NT2/D1 (cell line): ENCODE measurements around the gene OR2T10.

Experiments
- SUZ12 ChIP-seq: IDR thresholded peaks from 2 replicates; pipeline ENCODE4 v1.6.1; 2011; ENCODE audit not compliant: insufficient read length, insufficient read depth; ENCODE audit errors: extremely low read depth
- ZNF274 ChIP-seq: IDR thresholded peaks from 2 replicates; pipeline ENCODE4 v1.6.1; 2011; ENCODE audit warnings: mild to moderate bottlenecking, low read depth, low read length

GRCh38 chr1:248585266-248585665 lies 12.2 kb downstream of the OR2T10 start:
- TF ChIP-seq ZNF274 (no peak), SUZ12 (no peak)
